WTC11 (cell line): ENCODE measurements around the gene ZCWPW1.

Source experiments
- IRF2 ChIP-seq: sonication (generic); formaldehyde crosslinking; IDR thresholded peaks from 2 replicates; pipeline ENCODE4 v1.8.0; 2022; ENCODE audit warnings: low read depth, missing genetic modification reagents, borderline replicate concordance
- ZNF317 ChIP-seq: sonication (generic); formaldehyde crosslinking; IDR thresholded peaks from 2 replicates; pipeline ENCODE4 v1.8.1; 2023; ENCODE audit warnings: low read depth, mild to moderate bottlenecking, moderate library complexity, missing genetic modification reagents, borderline replicate concordance
- ZNF416 ChIP-seq: fragments of 250-450 bp; sonication (Bioruptor Pico); IDR thresholded peaks from 2 replicates; pipeline ENCODE4 v1.9.0; 2021; ENCODE audit warnings: mild to moderate bottlenecking, inconsistent platforms
- TF ChIP-seq, protein P1 (sequence below): fragments of 200-600 bp; IDR thresholded peaks from 2 replicates; pipeline ENCODE4 v1.8.0; 2022; ENCODE audit warnings: antibody characterized with exemption
- TF ChIP-seq, protein P2 (sequence below): sonication (generic); formaldehyde crosslinking; IDR thresholded peaks from 2 replicates; pipeline ENCODE4 v1.8.1; 2023; ENCODE audit warnings: mild to moderate bottlenecking, missing genetic modification reagents, moderate library complexity
- TF ChIP-seq, protein P3 (sequence below): sonication (generic); formaldehyde crosslinking; IDR thresholded peaks from 2 replicates; pipeline ENCODE4 v1.8.0; 2022; ENCODE audit warnings: mild to moderate bottlenecking, missing genetic modification reagents

DNA sequence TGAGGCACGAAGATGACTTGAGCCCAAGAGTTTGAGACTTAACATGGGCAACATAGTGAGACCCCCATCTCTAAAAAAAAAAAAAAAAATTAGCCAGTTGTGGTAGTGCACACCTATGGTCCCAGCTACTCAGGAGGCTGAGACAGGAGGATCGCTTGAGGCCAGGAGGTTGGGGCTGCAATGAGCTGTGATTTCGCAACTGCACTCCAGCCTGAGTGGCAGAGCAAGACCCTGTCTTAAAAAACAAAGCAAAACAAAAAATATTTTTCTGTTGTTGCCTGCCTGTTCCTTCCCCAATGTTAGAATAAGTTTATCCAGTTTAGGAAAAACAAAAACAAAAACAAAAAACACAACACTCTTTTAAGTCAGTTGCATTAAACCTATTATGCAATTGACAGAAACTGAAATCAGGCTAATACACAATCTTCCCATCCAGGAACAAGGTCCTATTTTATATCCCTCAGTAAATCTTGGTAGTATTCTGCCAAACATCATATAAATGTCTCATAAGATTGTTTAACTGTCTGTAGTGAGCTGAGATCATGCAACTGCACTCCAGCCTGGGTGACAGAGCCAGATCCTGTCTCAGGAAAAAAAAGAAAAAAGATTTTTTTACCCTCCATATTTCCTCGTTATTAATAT lies 50.3 kb downstream of the ZCWPW1 start:
- TF ChIP-seq, protein P1, sequence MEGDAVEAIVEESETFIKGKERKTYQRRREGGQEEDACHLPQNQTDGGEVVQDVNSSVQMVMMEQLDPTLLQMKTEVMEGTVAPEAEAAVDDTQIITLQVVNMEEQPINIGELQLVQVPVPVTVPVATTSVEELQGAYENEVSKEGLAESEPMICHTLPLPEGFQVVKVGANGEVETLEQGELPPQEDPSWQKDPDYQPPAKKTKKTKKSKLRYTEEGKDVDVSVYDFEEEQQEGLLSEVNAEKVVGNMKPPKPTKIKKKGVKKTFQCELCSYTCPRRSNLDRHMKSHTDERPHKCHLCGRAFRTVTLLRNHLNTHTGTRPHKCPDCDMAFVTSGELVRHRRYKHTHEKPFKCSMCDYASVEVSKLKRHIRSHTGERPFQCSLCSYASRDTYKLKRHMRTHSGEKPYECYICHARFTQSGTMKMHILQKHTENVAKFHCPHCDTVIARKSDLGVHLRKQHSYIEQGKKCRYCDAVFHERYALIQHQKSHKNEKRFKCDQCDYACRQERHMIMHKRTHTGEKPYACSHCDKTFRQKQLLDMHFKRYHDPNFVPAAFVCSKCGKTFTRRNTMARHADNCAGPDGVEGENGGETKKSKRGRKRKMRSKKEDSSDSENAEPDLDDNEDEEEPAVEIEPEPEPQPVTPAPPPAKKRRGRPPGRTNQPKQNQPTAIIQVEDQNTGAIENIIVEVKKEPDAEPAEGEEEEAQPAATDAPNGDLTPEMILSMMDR: no peak
- TF ChIP-seq ZNF416 (CRISPR knock-in tag): no peak
- TF ChIP-seq ZNF317 (CRISPR knock-in tag): no peak
- TF ChIP-seq, protein P2, sequence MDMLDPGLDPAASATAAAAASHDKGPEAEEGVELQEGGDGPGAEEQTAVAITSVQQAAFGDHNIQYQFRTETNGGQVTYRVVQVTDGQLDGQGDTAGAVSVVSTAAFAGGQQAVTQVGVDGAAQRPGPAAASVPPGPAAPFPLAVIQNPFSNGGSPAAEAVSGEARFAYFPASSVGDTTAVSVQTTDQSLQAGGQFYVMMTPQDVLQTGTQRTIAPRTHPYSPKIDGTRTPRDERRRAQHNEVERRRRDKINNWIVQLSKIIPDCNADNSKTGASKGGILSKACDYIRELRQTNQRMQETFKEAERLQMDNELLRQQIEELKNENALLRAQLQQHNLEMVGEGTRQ: no peak
- no peak for TF ChIP-seq IRF2 (CRISPR knock-in tag)
- TF ChIP-seq, protein P3, sequence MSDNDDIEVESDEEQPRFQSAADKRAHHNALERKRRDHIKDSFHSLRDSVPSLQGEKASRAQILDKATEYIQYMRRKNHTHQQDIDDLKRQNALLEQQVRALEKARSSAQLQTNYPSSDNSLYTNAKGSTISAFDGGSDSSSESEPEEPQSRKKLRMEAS: no peak
